HCT116 (cell line): Measurements from ENCODE around the gene LIG4.

Experiments
- CEBPB ChIP-seq: IDR thresholded peaks from 2 replicates; pipeline ENCODE4 v1.6.1; 2012; ENCODE audit warnings: low read depth
- CTCF ChIP-seq, 3 experiments: fragments of 200-600 bp in 1 of 3; sonication (generic) in 1 of 3; IDR thresholded peaks in 2 of 3; conservative IDR thresholded peaks in 1 of 3; 2 replicates each; pipeline ENCODE4 v1.5.1; 2012 to 2017; ENCODE audit warnings: low read depth in 2 of 3, low read length in 2 of 3, antibody characterized with exemption in 1 of 3, borderline replicate concordance in 1 of 3, control low read depth in 1 of 3, mild to moderate bottlenecking in 1 of 3, mixed read lengths in 1 of 3, mixed run types in 1 of 3, moderate library complexity in 1 of 3; ENCODE audit not compliant: insufficient read depth in 1 of 3
- ELF1 ChIP-seq: IDR thresholded peaks from 2 replicates; pipeline ENCODE4 v1.6.1; 2012; ENCODE audit warnings: low read depth, borderline replicate concordance
- EZH2 ChIP-seq: fragments of 200-600 bp; sonication (generic); IDR thresholded peaks from 2 replicates; pipeline ENCODE4 v1.6.1; 2017; ENCODE audit warnings: antibody characterized with exemption, mixed run types
- POLR2A ChIP-seq: IDR thresholded peaks from 2 replicates; pipeline ENCODE4 v1.7.0; 2011; ENCODE audit warnings: borderline replicate concordance; ENCODE audit not compliant: insufficient read depth, insufficient read length; ENCODE audit errors: extremely low read depth
- POLR2AphosphoS5 ChIP-seq: IDR thresholded peaks from 2 replicates; pipeline ENCODE4 v1.6.1; 2011; ENCODE audit warnings: mild to moderate bottlenecking, low read depth, low read length, moderate library complexity
- REST ChIP-seq: IDR thresholded peaks from 2 replicates; pipeline ENCODE4 v1.6.1; 2012; ENCODE audit warnings: low read depth
- SIN3A ChIP-seq: IDR thresholded peaks from 2 replicates; pipeline ENCODE4 v1.6.1; 2012; ENCODE audit warnings: low read depth
- SRF ChIP-seq: IDR thresholded peaks from 2 replicates; pipeline ENCODE4 v1.6.1; 2012; ENCODE audit warnings: low read depth
- TCF7L2 ChIP-seq: IDR thresholded peaks from 2 replicates; pipeline ENCODE4 v1.7.0; 2011; ENCODE audit warnings: borderline replicate concordance, inconsistent platforms; ENCODE audit not compliant: insufficient read depth, insufficient read length; ENCODE audit errors: extremely low read depth
- ZBTB33 ChIP-seq: IDR thresholded peaks from 2 replicates; pipeline ENCODE4 v1.6.1; 2011; ENCODE audit warnings: mild to moderate bottlenecking, low read length, moderate library complexity; ENCODE audit not compliant: insufficient replicate concordance; ENCODE audit errors: extremely low read depth
- ZFX ChIP-seq: fragments of 450-650 bp; IDR thresholded peaks from 2 replicates; pipeline ENCODE4 v1.6.1; 2017

- TF ChIP-seq CTCF (IDR thresholded peaks at IDR 0.05 in 2 of 3, conservative IDR thresholded peaks at IDR 0.05 in 1 of 3; ENCODE audit: borderline replicate concordance in 1 of 3, insufficient read depth in 1 of 3, low read depth in 2 of 3, low read length in 2 of 3) = no peak
- no peak for TF ChIP-seq REST
- no peak for TF ChIP-seq POLR2A
- TF ChIP-seq POLR2AphosphoS5 = no peak
- no peak for TF ChIP-seq EZH2
- no peak for TF ChIP-seq ZBTB33
- TF ChIP-seq SIN3A = no peak
- no peak for TF ChIP-seq ELF1
- no peak for TF ChIP-seq ZFX
- no peak for TF ChIP-seq CEBPB
- TF ChIP-seq SRF = no peak
- TF ChIP-seq TCF7L2 = no peak
Observed at GRCh38 chr13:108263621-108264355, 48.5 kb upstream of the LIG4 start.
